Airway epithelial cell (primary cell): ENCODE measurements around the gene ARHGAP8. TPM values are rescaled to one million over a fixed set of nuclear protein-coding genes. Genes with fewer than 3 reads are reported as not detected.

Experiments
- total RNA-seq: library from RNA; depleted of rRNA; stranded (reverse); fragments of >200 nt; gene quantifications from 2 replicates; pipeline ENCODE4 v1.2.3, GENCODE V29; 2015

ARHGAP8 gene
- 29.4 and 36.8 TPM in 2 replicates for total RNA-seq

DNA sequence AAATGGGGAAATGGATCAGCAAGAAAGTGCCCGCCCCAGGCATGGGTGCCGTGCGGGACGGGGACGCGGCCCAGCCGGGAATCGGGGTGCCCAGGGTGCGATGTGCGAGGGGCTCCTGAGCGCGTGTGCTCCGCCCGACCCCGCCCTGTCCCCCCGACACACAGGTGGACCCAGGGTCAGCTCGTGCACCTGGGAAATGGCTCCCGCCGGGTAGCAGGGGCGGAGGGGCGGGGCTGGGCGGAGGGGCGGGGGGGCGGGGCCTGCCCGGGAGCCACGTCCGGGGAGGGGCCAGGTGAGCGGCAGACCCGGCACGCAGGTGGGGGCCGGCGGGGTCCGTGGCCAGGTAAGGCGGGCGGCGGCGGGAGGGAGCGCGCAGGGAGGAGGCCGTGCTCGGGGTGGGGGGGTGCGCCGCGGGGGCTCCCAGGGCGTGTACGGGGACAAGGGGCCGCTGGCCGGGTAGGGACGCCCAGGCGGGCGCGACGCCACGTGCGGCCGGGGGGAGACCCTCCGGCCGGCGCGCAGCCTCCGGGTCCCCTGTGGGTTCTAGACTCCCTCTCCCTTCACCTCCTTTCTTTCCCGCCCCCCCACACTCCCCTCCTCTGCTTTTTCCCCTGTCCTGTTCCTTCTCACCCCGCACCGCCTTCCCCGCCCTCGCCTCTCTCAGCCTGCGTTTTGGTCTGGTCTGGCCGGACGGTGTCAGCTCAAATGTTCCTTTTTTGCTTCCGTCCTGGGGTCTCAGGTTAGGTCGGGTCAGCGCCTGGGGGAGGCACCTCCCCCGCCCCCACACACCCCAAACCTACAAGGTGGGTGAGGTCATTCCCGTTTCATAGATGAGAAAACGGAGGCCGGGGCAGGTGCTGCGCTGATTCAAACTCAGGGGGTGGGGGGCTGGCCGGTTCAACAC, at the start of gene ARHGAP8:
TSS of gene ARHGAP8 (plus strand) at position 291 of the 904 bp plus-strand sequence. CDS start 33,953 bp downstream, outside the sequence.

Other genes with a start within 250 kb of the ARHGAP8 start
- gene PRR5, start 50.4 kb upstream of the ARHGAP8 start, total RNA-seq: 20.9 and 42.0 TPM in 2 replicates